RWPE1 (cell line): Measurements from ENCODE around the gene XRCC4.
"Not testable (repeated sequence)": the region's sequence is repeated elsewhere in the genome, so short reads cannot be mapped to it uniquely, and the experiment has no call there.

ENCODE experiments used
- CTCF ChIA-PET: fragments of 350-600 bp; sonication (Branson Sonifier 250); formaldehyde crosslinking; extraction: SDS; loops from one replicate; lab custom pipeline; 2021; lab: Yijun Ruan, JAX
- POLR2A ChIA-PET: fragments of 400-600 bp; formaldehyde crosslinking; extraction: SDS; loops from one replicate; lab custom pipeline; 2020; ENCODE audit warnings: antibody characterized with exemption; ENCODE audit not compliant: low non-redundant PET; lab: Yijun Ruan, JAX
- DNase-seq: peaks from one replicate; pipeline ENCODE4 v3.0.0; 2012; ENCODE audit warnings: low spot score
- H3K27ac ChIP-seq: fragments of 450-650 bp; 2 replicates; pipeline ENCODE4 v1.5.1; 2017
- CTCF ChIP-seq: fragments of 450-650 bp; conservative IDR thresholded peaks from 2 replicates; pipeline ENCODE4 v1.5.1; 2017; ENCODE audit warnings: low read depth, mild to moderate bottlenecking

Gene XRCC4

GRCh38 chr5:83066548-83067110 lies 10.7 kb upstream of the XRCC4 start:
- CTCF ChIA-PET, result interaction anchor here (0.9 kb wide), 1 partner anchor 642 kb away, joined by 3 read pairs; no protein-coding TSS in a partner anchor
- POLR2A ChIA-PET, result no interaction called here
- H3K27ac ChIP-seq, result no peak overlapping the region

GRCh38 chr5:83067377-83067776 lies 10.0 kb upstream of the XRCC4 start:
- H3K27ac ChIP-seq, POLR2A ChIA-PET, CTCF ChIA-PET, DNase-seq: not testable (repeated sequence)

More at GRCh38 chr5:83066548-83067110, 10.7 kb upstream of the XRCC4 start:
- no peak for TF ChIP-seq CTCF
- no peak for DNase-seq

GRCh38 chr5:83069096-83069799 lies 8.1 kb upstream of the XRCC4 start:
- no peak for TF ChIP-seq CTCF
- ChIA-PET POLR2A (no interaction called here), CTCF (no interaction called here)
- H3K27ac ChIP-seq, result no peak overlapping the region
- DNase-seq, result no peak

GRCh38 chr5:83071286-83072051 lies 5.9 kb upstream of the XRCC4 start:
- no peak for TF ChIP-seq CTCF
- ChIA-PET POLR2A (no interaction called here), CTCF (interaction anchor here (0.6 to 0.7 kb wide), 2 partner anchors 260 to 704 kb away, joined by 3 read pairs; no protein-coding TSS in a partner anchor)
- no peak for DNase-seq
- H3K27ac ChIP-seq, result no peak overlapping the region

- POLR2A ChIA-PET, result no interaction called here
- TF ChIP-seq CTCF, result no peak
- no peak for DNase-seq
- no peak overlapping the region for H3K27ac ChIP-seq
- CTCF ChIA-PET, result no interaction called here
Observed at GRCh38 chr5:83072966-83073365, 4.4 kb upstream of the XRCC4 start.

GRCh38 chr5:83077662-83078261 lies 415 bp downstream of the XRCC4 start:
- peak overlapping the region; percentile 77 for H3K27ac ChIP-seq
- TF ChIP-seq CTCF, result no peak
- ChIA-PET POLR2A (interaction anchor here (0.6 to 0.8 kb wide), 2 partner anchors 9 to 732 kb away, joined by 3 to 11 read pairs; no protein-coding TSS in a partner anchor), CTCF (no interaction called here)
- DNase-seq, result peak; percentile 20
